Testis (tissue), 5 donors: ENCODE results near the gene TRIM52. TPM values are rescaled to one million over a fixed set of nuclear protein-coding genes. Genes with fewer than 3 reads are reported as not detected.
"Not testable (repeated sequence)": the region's sequence is repeated elsewhere in the genome, so short reads cannot be mapped to it uniquely, and the experiment has no call there.

ENCODE experiments used
- DNase-seq: peaks from one replicate; pipeline ENCODE4 v3.0.0-alpha.2; 2019
- H3K27ac ChIP-seq, 2 donors: fragments of 200-600 bp; sonication (generic); one replicate each; pipeline ENCODE4 v1.5.1; 2019
- H3K27me3 ChIP-seq: fragments of 200-600 bp; sonication (generic); one replicate; pipeline ENCODE4 v1.5.1; 2019
- H3K36me3 ChIP-seq: fragments of 200-600 bp; sonication (generic); one replicate; pipeline ENCODE4 v1.5.1; 2017; ENCODE audit warnings: low read depth; ENCODE audit errors: missing control alignments
- H3K4me1 ChIP-seq: fragments of 200-600 bp; sonication (generic); one replicate; pipeline ENCODE4 v1.5.1; 2019
- H3K4me3 ChIP-seq, 2 donors: fragments of 200-600 bp; sonication (generic); one replicate each; pipeline ENCODE4 v1.5.1; 2017 to 2019
- H3K9me3 ChIP-seq: fragments of 200-600 bp; sonication (generic); one replicate; pipeline ENCODE4 v1.5.1; 2017
- CTCF ChIP-seq, 3 experiments: fragments of 450-650 bp in 2 of 3; fragments of 200-600 bp in 1 of 3; sonication (generic) in 1 of 3; IDR thresholded peaks; one replicate each; pipeline ENCODE4 v1.5.1; 2016 to 2019; ENCODE audit warnings: antibody characterized with exemption in 3 of 3, mild to moderate bottlenecking in 2 of 3, moderate library complexity in 1 of 3
- POLR2A ChIP-seq: fragments of 450-650 bp; IDR thresholded peaks from one replicate; pipeline ENCODE4 v1.6.1; 2017; ENCODE audit warnings: antibody characterized with exemption, mild to moderate bottlenecking, moderate library complexity
- WGBS, 2 donors: methylation state at CpG; one replicate each; pipeline ENCODE4 v1.1.5; 2018; 5-methylcytosine and 5-hydroxymethylcytosine counted together
- intact Hi-C: fragments of 100-400 bp; cut with DNase I; formaldehyde crosslinking; loops from one replicate; pipeline ENCODE4 v1.15.1; 2023; ENCODE audit warnings: low total_unique reads
- long read RNA-seq, 2 donors: transcript quantifications; one replicate each; lab custom pipeline, GENCODE V29; 2026
- polyA plus RNA-seq: library from polyadenylated mRNA; stranded (reverse); fragments of 350-450 nt; fragmentation: Illumina TruSeq; extraction: RNeasy Lipid Tissue Mini Kit (QIAGEN cat#74804); gene quantifications from one replicate; pipeline ENCODE4 v1.2.3, GENCODE V29; 2014; ENCODE audit warnings: low read depth, low replicate concordance; ENCODE audit not compliant: insufficient read depth
- total RNA-seq, 2 donors: library from RNA; depleted of rRNA; stranded (reverse); fragments of >200 nt; gene quantifications; one replicate each; pipeline ENCODE4 v1.2.3, GENCODE V29; 2016

TRIM52 gene
- total RNA-seq (10 to 100 TPM; 28.4 to 32.8 TPM), polyA plus RNA-seq (19.3 TPM)
- long read RNA-seq, donor 1, full-length matches to known transcripts: 25 of 61 reads
- long read RNA-seq, donor 1, partial matches to known transcripts: 0 of 61 reads
- long read RNA-seq, donor 1, other reads (novel, unspliced or antisense): 36 of 61 reads
- long read RNA-seq, donor 2, full-length matches to known transcripts: 3 of 3 reads
- long read RNA-seq, donor 2, partial matches to known transcripts: 0 of 3 reads
- long read RNA-seq, donor 2, other reads (novel, unspliced or antisense): 0 of 3 reads

GRCh38 chr5:181260720-181261319, at the start of gene TRIM52:
TRIM52 (minus strand) TSS chr5:181261143; CDS start chr5:181260813, 330 bp downstream.
- H3K9me3 ChIP-seq: no peaks in the 10 kb centered on the region
- no peaks in the 10 kb centered on the region for H3K36me3 ChIP-seq
- intact Hi-C loops: loop anchor here (5.0 kb wide), 1 partner anchor 69 kb away; no protein-coding TSS in a partner anchor
- peaks cover 14% of the 10 kb centered on the region for H3K4me1 ChIP-seq
- peak; percentile 40 for TF ChIP-seq POLR2A
- no peak for TF ChIP-seq CTCF (IDR thresholded peaks at IDR 0.05)
- peak within 1 kb of the TSS; percentile 99 for H3K27ac ChIP-seq
- H3K4me3 ChIP-seq: peak within 1 kb of the TSS; percentile 99 to 100
- no peaks in the 10 kb centered on the region for H3K27me3 ChIP-seq
- 0 to 1% methylated on average over 2 to 30 of the region's 43 CpGs for WGBS, 2 donors
- DNase-seq: peak; percentile 96

- H3K9me3 ChIP-seq, H3K4me1 ChIP-seq, H3K4me3 ChIP-seq, DNase-seq, H3K27me3 ChIP-seq, H3K36me3 ChIP-seq, H3K27ac ChIP-seq, intact Hi-C loops: not testable (repeated sequence)
- 62 to 89% methylated on average over 1 of the region's 1 CpG for WGBS, 2 donors
Measured at GRCh38 chr5:181287331-181287730, 26.4 kb upstream of the TRIM52 start.

GRCh38 chr5:181285962-181286705, 25.2 kb upstream of the TRIM52 start:
- H3K4me3 ChIP-seq, intact Hi-C loops, H3K27ac ChIP-seq, H3K9me3 ChIP-seq, DNase-seq, H3K27me3 ChIP-seq, H3K4me1 ChIP-seq, H3K36me3 ChIP-seq: not testable (repeated sequence)
- 92 to 97% methylated on average over 6 to 10 of the region's 10 CpGs for WGBS, 2 donors

- H3K27me3 ChIP-seq, H3K36me3 ChIP-seq, H3K27ac ChIP-seq, H3K4me1 ChIP-seq, H3K4me3 ChIP-seq, intact Hi-C loops, DNase-seq, H3K9me3 ChIP-seq: not testable (repeated sequence)
- TF ChIP-seq CTCF (IDR thresholded peaks at IDR 0.05): peak in 1 of 3 experiments; percentile 13
- WGBS, 2 donors: 76 to 87% methylated on average over 3 to 4 of the region's 6 CpGs
Measured at GRCh38 chr5:181283841-181284755, 23.2 kb upstream of the TRIM52 start.

- no peaks in the 10 kb centered on the region for H3K4me1 ChIP-seq
- no peak for DNase-seq
- WGBS, 2 donors: 85 to 95% methylated on average over 11 to 12 of the region's 13 CpGs
- H3K4me3 ChIP-seq: no peak overlapping the region
- no peaks in the 10 kb centered on the region for H3K27me3 ChIP-seq
- no peaks in the 10 kb centered on the region for H3K9me3 ChIP-seq
- no peaks in the 10 kb centered on the region for H3K36me3 ChIP-seq
- H3K27ac ChIP-seq: no peak overlapping the region
- intact Hi-C loops: no loop called here
- no peak for TF ChIP-seq CTCF (IDR thresholded peaks at IDR 0.05)
- no peak for TF ChIP-seq POLR2A
Measured at GRCh38 chr5:181283347-181283746, 22.4 kb upstream of the TRIM52 start.
